K562 (cell line): Measurements from ENCODE around the gene FYB2. TPM values are rescaled to one million over a fixed set of nuclear protein-coding genes. Genes with fewer than 3 reads are reported as not detected.

Experiments used
- ATAC-seq: fragments of 200-7000 bp; cut with Tn5 transposase; 3 replicates; pipeline ENCODE4 v1.9.1; 2020; ENCODE audit warnings: moderate library complexity
- BruUV-seq: library from RNA; stranded (reverse); fragments of 400-500 nt; replicated peaks from 2 replicates; lab custom pipeline; 2021; lab: Mats Ljungman, UMichigan
- CTCF ChIA-PET: fragments of 300-600 bp; formaldehyde crosslinking; extraction: SDS; loops from one replicate; lab custom pipeline; 2021; ENCODE audit warnings: low intra/inter-chr PET ratio; lab: Yijun Ruan, JAX
- POLR2A ChIA-PET: fragments of 300-600, 350-650 bp; sonication (Branson Sonifier 250); formaldehyde crosslinking; extraction: SDS; loops from one replicate; lab custom pipeline; 2021; ENCODE audit warnings: antibody characterized with exemption, inconsistent platforms; lab: Yijun Ruan, JAX
- DNase-seq, 4 experiments: peaks; one replicate each; pipeline versions ENCODE4 v3.0.0 to v3.0.0-alpha.2; 2011 to 2018; ENCODE audit warnings: low spot score in 3 of 4, mixed read lengths in 3 of 4; ENCODE audit errors: extremely low read depth in 1 of 4
- FAIRE-seq: peaks from 2 replicates; lab custom pipeline; 2011; peaks lifted over from hg19 to GRCh38; lab: Jason Lieb, UNC
- H2AFZ ChIP-seq: 2 replicates; pipeline ENCODE4 v1.6.0; 2011; ENCODE audit warnings: low read depth, low read length, control low read depth, inconsistent platforms
- H3K27ac ChIP-seq: fragments of 200-600 bp; 3 replicates; pipeline ENCODE4 v1.8.0; 2011; ENCODE audit warnings: low read depth, mild to moderate bottlenecking, control low read depth, inconsistent platforms, low read length, moderate library complexity, mixed read lengths; ENCODE audit errors: extremely low read depth
- H3K27me3 ChIP-seq, 2 experiments: fragments of 300-600 bp in 1 of 2; 2 replicates in 1 of 2; 3 replicates in 1 of 2; pipeline versions ENCODE4 v1.6.0 to v1.8.0; 2011; ENCODE audit warnings: inconsistent platforms in 2 of 2, low read length in 2 of 2, mild to moderate bottlenecking in 1 of 2, mixed read lengths in 1 of 2, moderate library complexity in 1 of 2; ENCODE audit not compliant: control insufficient read depth in 2 of 2, insufficient read depth in 2 of 2
- H3K36me3 ChIP-seq: fragments of 300-600 bp; 3 replicates; pipeline ENCODE4 v1.8.0; 2011; ENCODE audit warnings: mild to moderate bottlenecking, low read length, inconsistent platforms; ENCODE audit not compliant: control insufficient read depth, insufficient read depth
- H3K4me1 ChIP-seq, 2 experiments: fragments of 200-600 bp in 1 of 2; replicated peaks in 1 of 2; 2 replicates in 1 of 2; 3 replicates in 1 of 2; pipeline versions ENCODE4 v1.5.1 to v1.8.0; 2011; ENCODE audit warnings: inconsistent platforms in 2 of 2, low read length in 2 of 2, mild to moderate bottlenecking in 1 of 2, mixed read lengths in 1 of 2, moderate library complexity in 1 of 2; ENCODE audit not compliant: control insufficient read depth in 2 of 2, insufficient read depth in 2 of 2
- H3K4me2 ChIP-seq: 2 replicates; pipeline ENCODE4 v1.6.1; 2011; ENCODE audit warnings: low read length, control low read depth, inconsistent platforms, mixed read lengths; ENCODE audit not compliant: insufficient read depth
- H3K4me3 ChIP-seq: fragments of 200-600 bp; sonication (generic), shearing (Covaris generic); 2 replicates; pipeline ENCODE4 v1.5.1; 2016; ENCODE audit warnings: control low read depth, inconsistent platforms
- H3K79me2 ChIP-seq: fragments of 200-600 bp; 3 replicates; pipeline ENCODE4 v1.8.0; 2011; ENCODE audit warnings: low read length, inconsistent platforms; ENCODE audit not compliant: control insufficient read depth, insufficient read depth
- H3K9ac ChIP-seq, 2 experiments: 2 replicates each; pipeline versions ENCODE4 v1.6.0 to v1.6.1; 2011; ENCODE audit warnings: low read depth in 2 of 2, low read length in 2 of 2, control low read depth in 1 of 2, inconsistent platforms in 1 of 2, mild to moderate bottlenecking in 1 of 2, mixed read lengths in 1 of 2; ENCODE audit not compliant: insufficient read depth in 1 of 2
- H3K9me1 ChIP-seq: one replicate; pipeline ENCODE4 v1.6.0; 2011; ENCODE audit warnings: inconsistent platforms, mild to moderate bottlenecking, low read length, moderate library complexity; ENCODE audit not compliant: control insufficient read depth, insufficient read depth
- H3K9me3 ChIP-seq: replicated peaks from 2 replicates; pipeline ENCODE4 v1.5.1; 2011; ENCODE audit warnings: low read depth, low read length, inconsistent platforms; ENCODE audit not compliant: control insufficient read depth, insufficient read depth
- H4K20me1 ChIP-seq: replicated peaks from 2 replicates; pipeline ENCODE4 v1.6.1; 2011; ENCODE audit warnings: low read length, inconsistent platforms, mixed read lengths; ENCODE audit not compliant: control insufficient read depth, insufficient read depth
- CTCFL ChIP-seq: IDR thresholded peaks from 2 replicates; pipeline ENCODE4 v1.6.1; 2011; ENCODE audit warnings: borderline replicate concordance, low read depth, mild to moderate bottlenecking, moderate library complexity, low read length; ENCODE audit not compliant: insufficient read depth, poor library complexity, severe bottlenecking
- EGR1 ChIP-seq: fragments of 450-650 bp; conservative IDR thresholded peaks from 2 replicates; pipeline ENCODE4 v1.6.1; 2017; ENCODE audit warnings: mild to moderate bottlenecking
- GABPB2 ChIP-seq: fragments of 250-450 bp; sonication (Bioruptor Pico); conservative IDR thresholded peaks from 2 replicates; pipeline ENCODE4 v1.5.1; 2021; ENCODE audit warnings: mild to moderate bottlenecking
- HDAC3 ChIP-seq: fragments of 450-650 bp; IDR thresholded peaks from 2 replicates; pipeline ENCODE4 v1.6.1; 2018; ENCODE audit warnings: borderline replicate concordance, mild to moderate bottlenecking, moderate library complexity; ENCODE audit not compliant: partially characterized antibody
- HMBOX1 ChIP-seq: sonication (generic); IDR thresholded peaks from 2 replicates; pipeline ENCODE4 v1.6.1; 2016
- HNRNPLL ChIP-seq: fragments of 200-400 bp; formaldehyde crosslinking; IDR thresholded peaks from 2 replicates; pipeline ENCODE4 v1.6.1; 2017; ENCODE audit warnings: low read length, low read depth, mild to moderate bottlenecking; ENCODE audit not compliant: poor library complexity, severe bottlenecking
- KLF16 ChIP-seq: IDR thresholded peaks from 2 replicates; pipeline ENCODE4 v1.6.1; 2016; ENCODE audit warnings: antibody characterized with exemption
- MXI1 ChIP-seq: IDR thresholded peaks from 2 replicates; pipeline ENCODE4 v1.6.1; 2011; ENCODE audit warnings: low read depth, mild to moderate bottlenecking, improper control_type of control experiment, low read length
- NR1H2 ChIP-seq: sonication (generic); formaldehyde crosslinking; IDR thresholded peaks from 2 replicates; pipeline ENCODE4 v1.4.0; 2020; ENCODE audit warnings: mild to moderate bottlenecking, missing genetic modification reagents
- PATZ1 ChIP-seq: fragments of 250-450 bp; sonication (Bioruptor Pico); IDR thresholded peaks from 2 replicates; pipeline ENCODE4 v1.5.0; 2020; ENCODE audit warnings: mild to moderate bottlenecking, borderline replicate concordance
- PKNOX1 ChIP-seq: fragments of 450-650 bp; IDR thresholded peaks from 2 replicates; pipeline ENCODE4 v1.6.1; 2016
- ZKSCAN3 ChIP-seq: fragments of 250-450 bp; sonication (Bioruptor Pico); IDR thresholded peaks from 2 replicates; pipeline ENCODE4 v1.4.0; 2020
- ZKSCAN8 ChIP-seq: fragments of 200-800 bp; sonication (Bioruptor generic); IDR thresholded peaks from 2 replicates; pipeline ENCODE4 v1.6.1; 2016; ENCODE audit warnings: missing genetic modification characterization, missing compliant biosample characterization
- ZNF124 ChIP-seq: sonication (generic); formaldehyde crosslinking; IDR thresholded peaks from 2 replicates; pipeline ENCODE4 v1.8.1; 2022; ENCODE audit warnings: missing genetic modification reagents
- ZNF395 ChIP-seq: fragments of 200-800 bp; sonication (Bioruptor generic); IDR thresholded peaks from 2 replicates; pipeline ENCODE4 v1.6.1; 2017; ENCODE audit warnings: missing genetic modification characterization, missing compliant biosample characterization
- ZNF431 ChIP-seq: sonication (generic); formaldehyde crosslinking; IDR thresholded peaks from 2 replicates; pipeline ENCODE4 v1.8.0; 2022; ENCODE audit warnings: mild to moderate bottlenecking, missing genetic modification reagents
- WGBS: fragments of 100-300 bp; shearing (Covaris generic); methylation state at CpG from one replicate; pipeline ENCODE4 v1.1.6; 2016; ENCODE audit warnings: low coverage, mixed read lengths; ENCODE audit not compliant: insufficient coverage; ENCODE audit errors: missing lambda C conversion rate; 5-methylcytosine and 5-hydroxymethylcytosine counted together
- in situ Hi-C: fragments of 300-500 bp; cut with MboI; formaldehyde crosslinking; loops from 4 replicates; pipeline ENCODE4 v1.15.0; 2018; ENCODE audit warnings: inconsistent platforms, mixed read lengths
- intact Hi-C: fragments of 100-400 bp; cut with micrococcal nuclease; formaldehyde crosslinking; loops from 2 replicates; pipeline ENCODE4 v1.14.2; 2022
- polyA plus RNA-seq, 8 experiments: library from polyadenylated mRNA; depleted of rRNA in 4 of 8; stranded (reverse) in 5 of 8; unstranded in 3 of 8; fragments of >200 nt; fragmentation: Nextera tagmentation in 2 of 8; fragmentation: Illumina TruSeq in 1 of 8; extraction: Ambion mirVana in 2 of 8; extraction: Trizol in 1 of 8; gene quantifications; 2 replicates each; pipeline versions ENCODE4 v1.2.1 to v1.2.3, GENCODE V29; 2011 to 2014; ENCODE audit warnings: inconsistent platforms in 1 of 8, missing spikeins in 1 of 8
- total RNA-seq, 7 experiments: library from RNA; depleted of rRNA in 6 of 7; stranded (reverse); fragments of >200 nt in 6 of 7; fragmentation: Illumina TruSeq in 2 of 7; extraction: Trizol in 2 of 7; gene quantifications; 2 replicates each; pipeline versions ENCODE4 v1.2.1 to v1.2.3, GENCODE V29; 2011 to 2021; ENCODE audit warnings: low replicate concordance in 1 of 7

Gene FYB2
- total and polyA plus RNA-seq, 9 of the 15 experiments (the other 6 are each of a cell fraction or from before 2014, with no cell fraction given), result not detected

GRCh38 chr1:56838759-56839158 lies 19.6 kb upstream of the FYB2 start:
- H3K9ac ChIP-seq, result no peak overlapping the region
- H3K27ac ChIP-seq, result no peak overlapping the region
- POLR2A ChIA-PET, result no interaction called here
- no peaks in the 10 kb centered on the region for H3K9me3 ChIP-seq
- H3K9me1 ChIP-seq, result no peaks in the 10 kb centered on the region
- CTCF ChIA-PET, result no interaction called here
- H4K20me1 ChIP-seq, result no peaks in the 10 kb centered on the region; the same call in 1 of the 2 replicates
- in situ Hi-C loops (loop anchor here (25.0 kb wide), 1 partner anchor 1199 kb away; no protein-coding TSS in a partner anchor), intact Hi-C loops (no loop called here)
- DNase-seq, result no peak
- no peak overlapping the region for H3K4me2 ChIP-seq
- H3K4me3 ChIP-seq, result no peak overlapping the region
- no peak for FAIRE-seq
- H3K79me2 ChIP-seq, result no peaks in the 10 kb centered on the region
- no TSS peak for BruUV-seq
- H3K4me1 ChIP-seq, result no peaks in the 10 kb centered on the region
- H3K36me3 ChIP-seq, result no peaks in the 10 kb centered on the region
- H3K27me3 ChIP-seq, result no peaks in the 10 kb centered on the region; a peak in 1 of 5 replicates
- no peak overlapping the region for H2AFZ ChIP-seq
- WGBS, result 0% methylated on average over 3 of the region's 3 CpGs
- no peak for ATAC-seq
- no peak for TF ChIP-seq ZKSCAN3
- no peak for TF ChIP-seq HDAC3
- no peak for TF ChIP-seq PKNOX1
- no peak for TF ChIP-seq KLF16
- no peak for TF ChIP-seq GABPB2 (CRISPR knock-in tag)
- no peak for TF ChIP-seq HMBOX1
- TF ChIP-seq ZNF395 (CRISPR knock-in tag), result no peak
- TF ChIP-seq NR1H2 (CRISPR knock-in tag), result no peak
- TF ChIP-seq PATZ1 (CRISPR knock-in tag), result no peak
- TF ChIP-seq CTCFL, result no peak
- no peak for TF ChIP-seq MXI1
- no peak for TF ChIP-seq ZNF431
- no peak for TF ChIP-seq EGR1
- TF ChIP-seq ZNF124 (CRISPR knock-in tag), result no peak
- TF ChIP-seq HNRNPLL, result no peak
- no peak for TF ChIP-seq ZKSCAN8 (CRISPR knock-in tag)
